GM13977 (cell line): Measurements from ENCODE around the gene PHF21B.
A peak's percentile ranks its signal among the peaks of the same experiment; 100 is the strongest.
"Not testable (repeated sequence)": the region's sequence is repeated elsewhere in the genome, so short reads cannot be mapped to it uniquely, and the experiment has no call there.

ENCODE experiments used
- DNase-seq: peaks from one replicate; pipeline ENCODE4 v3.0.0; 2012; ENCODE audit warnings: low spot score
- in situ Hi-C: fragments of 300-500 bp; cut with MboI; formaldehyde crosslinking; loops from one replicate; pipeline ENCODE4 v1.12.0; 2022; ENCODE audit warnings: low sequenced_read_pairs, low pct_unique_long_range_greater_than_20kb, mixed read lengths, inconsistent platforms; ENCODE audit not compliant: unreplicated experiment
- TF ChIP-seq, protein P1 (sequence below): IDR thresholded peaks from 2 replicates; pipeline ENCODE4 v1.5.1; 2012; ENCODE audit warnings: mild to moderate bottlenecking, control low read depth; ENCODE audit not compliant: insufficient read depth; ENCODE audit errors: extremely low read depth, missing control alignments

The PHF21B gene

DNA sequence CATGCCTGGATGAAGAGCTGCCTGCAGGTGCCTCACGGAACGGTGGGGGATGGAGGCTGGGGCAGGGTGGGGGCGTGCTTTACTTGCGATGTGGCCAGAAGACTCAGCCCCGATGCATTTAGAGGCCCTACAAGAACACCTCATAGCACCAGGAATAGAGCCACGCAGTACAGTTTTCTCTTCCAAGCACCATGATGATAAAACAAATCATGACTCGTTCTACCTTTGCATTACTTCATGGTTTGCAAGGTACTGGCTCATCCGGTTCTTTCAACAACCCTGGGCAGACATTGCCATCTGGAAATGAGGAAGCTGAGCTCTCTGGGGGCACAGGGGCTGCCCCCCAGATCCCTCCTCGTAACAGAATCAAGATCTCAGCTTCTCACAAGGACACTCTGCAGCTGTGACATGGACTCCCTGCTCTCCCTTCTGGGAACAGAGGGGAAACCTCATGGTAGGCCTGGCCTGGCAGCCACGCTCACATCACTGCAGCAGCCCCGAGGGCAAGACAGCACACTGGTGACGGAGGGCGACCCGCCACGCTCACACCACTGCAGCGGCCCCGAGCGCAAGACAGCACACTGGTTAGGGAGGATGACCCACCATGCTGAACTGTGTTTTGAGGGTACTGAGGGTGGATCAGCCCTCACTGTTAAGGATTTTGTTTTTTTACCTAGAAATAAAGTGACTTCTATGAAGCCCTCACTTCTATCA is 46.9 kb downstream of the PHF21B start:
- in situ Hi-C loops = no loop called here
- TF ChIP-seq, protein P1, sequence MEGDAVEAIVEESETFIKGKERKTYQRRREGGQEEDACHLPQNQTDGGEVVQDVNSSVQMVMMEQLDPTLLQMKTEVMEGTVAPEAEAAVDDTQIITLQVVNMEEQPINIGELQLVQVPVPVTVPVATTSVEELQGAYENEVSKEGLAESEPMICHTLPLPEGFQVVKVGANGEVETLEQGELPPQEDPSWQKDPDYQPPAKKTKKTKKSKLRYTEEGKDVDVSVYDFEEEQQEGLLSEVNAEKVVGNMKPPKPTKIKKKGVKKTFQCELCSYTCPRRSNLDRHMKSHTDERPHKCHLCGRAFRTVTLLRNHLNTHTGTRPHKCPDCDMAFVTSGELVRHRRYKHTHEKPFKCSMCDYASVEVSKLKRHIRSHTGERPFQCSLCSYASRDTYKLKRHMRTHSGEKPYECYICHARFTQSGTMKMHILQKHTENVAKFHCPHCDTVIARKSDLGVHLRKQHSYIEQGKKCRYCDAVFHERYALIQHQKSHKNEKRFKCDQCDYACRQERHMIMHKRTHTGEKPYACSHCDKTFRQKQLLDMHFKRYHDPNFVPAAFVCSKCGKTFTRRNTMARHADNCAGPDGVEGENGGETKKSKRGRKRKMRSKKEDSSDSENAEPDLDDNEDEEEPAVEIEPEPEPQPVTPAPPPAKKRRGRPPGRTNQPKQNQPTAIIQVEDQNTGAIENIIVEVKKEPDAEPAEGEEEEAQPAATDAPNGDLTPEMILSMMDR = no peak
- no peak for DNase-seq

DNA sequence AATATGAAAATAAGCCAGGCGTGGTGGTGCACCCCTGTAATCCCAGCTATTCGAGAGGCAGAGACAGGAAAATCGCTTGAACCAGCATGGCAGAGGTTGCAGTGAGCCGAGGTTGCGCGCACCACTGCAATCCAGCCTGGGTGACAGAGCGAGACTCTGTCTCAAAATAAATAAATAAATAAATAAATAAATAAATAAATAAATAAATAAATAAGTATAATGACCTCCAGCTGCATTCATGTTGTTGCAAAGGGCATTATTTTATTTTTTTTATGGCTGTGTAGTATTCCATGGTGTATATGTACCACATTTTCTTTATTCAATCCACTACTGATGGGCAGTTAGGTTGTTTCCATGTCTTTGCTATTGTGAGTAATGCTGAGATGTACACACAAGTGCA is 48.1 kb downstream of the PHF21B start:
- DNase-seq, in situ Hi-C loops: not testable (repeated sequence)

DNA sequence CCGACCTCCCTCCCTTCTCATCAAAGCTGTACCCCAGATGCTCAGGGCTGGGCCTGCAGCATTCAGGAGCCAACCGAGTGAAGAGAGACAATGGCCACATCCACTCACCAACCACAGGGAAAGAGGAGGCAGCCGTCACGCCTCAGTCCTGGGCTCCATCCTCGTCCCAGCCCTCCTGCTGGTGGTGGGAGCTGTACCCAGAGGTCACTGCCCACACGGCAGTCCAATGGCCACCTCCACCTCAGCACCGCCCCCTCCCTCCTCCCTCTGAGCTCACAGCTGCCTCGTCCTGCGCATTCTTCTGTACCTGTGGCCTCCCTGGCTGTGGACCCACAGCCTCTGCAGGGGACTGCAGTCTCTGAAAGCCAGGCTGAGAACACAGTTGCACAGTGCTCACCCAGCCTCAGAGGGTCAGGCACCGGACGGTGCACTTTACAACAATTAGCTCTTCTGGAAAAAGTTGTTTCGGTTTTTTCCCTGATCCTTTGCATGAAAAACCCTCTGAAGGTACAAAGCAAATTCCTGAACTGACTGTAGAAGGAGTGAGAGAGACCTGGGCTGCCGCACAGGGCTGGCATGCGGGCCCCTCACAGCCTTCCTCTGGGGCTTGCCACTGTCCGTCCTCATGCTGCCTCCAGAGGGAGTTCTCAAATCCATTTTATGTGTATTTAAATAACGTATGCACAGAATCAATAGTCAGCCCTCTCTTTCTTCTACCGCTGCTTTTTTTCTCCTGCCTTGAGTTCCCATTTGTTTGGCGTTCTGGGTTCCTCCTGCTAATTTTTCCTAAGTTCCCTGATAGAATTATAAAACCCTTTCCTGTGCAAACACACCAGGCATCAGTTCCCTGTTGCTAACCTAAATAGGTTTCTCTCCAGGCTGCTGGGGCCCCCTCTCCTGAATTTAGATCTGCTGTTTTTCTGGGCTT is 52.7 kb downstream of the PHF21B start:
- in situ Hi-C loops = no loop called here
- TF ChIP-seq, protein P1 = peak; percentile 19
- DNase-seq = no peak

DNA sequence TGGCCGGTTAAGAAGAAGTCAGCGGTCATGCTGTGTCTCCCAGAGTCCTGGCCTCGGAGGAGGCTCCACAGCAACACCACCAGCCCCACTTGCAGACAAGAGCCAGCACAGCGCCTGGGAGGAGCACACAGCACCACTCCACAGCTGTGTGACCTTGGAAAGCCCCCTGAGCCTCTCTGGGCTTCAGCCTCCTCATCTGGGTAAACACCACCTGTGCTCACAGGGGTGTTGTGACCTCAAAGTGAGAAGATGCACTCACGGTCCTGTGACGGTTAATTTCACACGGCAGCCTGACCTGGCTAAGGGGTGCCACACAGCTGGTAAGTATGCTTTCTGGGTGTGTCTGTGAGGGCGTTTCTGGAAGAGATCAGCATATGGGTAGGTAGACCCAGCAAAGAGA is 54.7 kb downstream of the PHF21B start:
- TF ChIP-seq, protein P1 = no peak
- in situ Hi-C loops = no loop called here
- DNase-seq = peak; percentile 68

DNA sequence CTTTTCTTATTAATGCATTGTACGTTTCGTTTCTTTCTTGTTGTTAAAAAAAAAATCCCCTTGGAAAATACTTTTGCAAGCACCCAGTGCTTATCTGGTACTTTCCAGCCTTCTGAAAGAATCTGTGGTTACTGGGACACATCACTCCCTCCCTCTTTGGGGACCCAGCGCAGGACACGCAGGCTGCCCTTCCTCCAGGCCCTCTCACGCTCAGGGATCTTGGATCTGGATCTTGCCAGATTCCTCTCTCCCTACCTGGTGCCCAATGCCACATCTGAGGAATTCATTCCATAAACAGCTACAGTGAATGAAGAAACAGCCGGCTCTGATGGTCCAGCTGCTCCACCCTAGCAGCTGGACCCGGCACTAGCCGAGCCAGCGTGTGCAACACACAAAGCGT is 55.7 kb downstream of the PHF21B start:
- peak; percentile 48 for DNase-seq
- TF ChIP-seq, protein P1 = no peak
- in situ Hi-C loops = no loop called here

DNA sequence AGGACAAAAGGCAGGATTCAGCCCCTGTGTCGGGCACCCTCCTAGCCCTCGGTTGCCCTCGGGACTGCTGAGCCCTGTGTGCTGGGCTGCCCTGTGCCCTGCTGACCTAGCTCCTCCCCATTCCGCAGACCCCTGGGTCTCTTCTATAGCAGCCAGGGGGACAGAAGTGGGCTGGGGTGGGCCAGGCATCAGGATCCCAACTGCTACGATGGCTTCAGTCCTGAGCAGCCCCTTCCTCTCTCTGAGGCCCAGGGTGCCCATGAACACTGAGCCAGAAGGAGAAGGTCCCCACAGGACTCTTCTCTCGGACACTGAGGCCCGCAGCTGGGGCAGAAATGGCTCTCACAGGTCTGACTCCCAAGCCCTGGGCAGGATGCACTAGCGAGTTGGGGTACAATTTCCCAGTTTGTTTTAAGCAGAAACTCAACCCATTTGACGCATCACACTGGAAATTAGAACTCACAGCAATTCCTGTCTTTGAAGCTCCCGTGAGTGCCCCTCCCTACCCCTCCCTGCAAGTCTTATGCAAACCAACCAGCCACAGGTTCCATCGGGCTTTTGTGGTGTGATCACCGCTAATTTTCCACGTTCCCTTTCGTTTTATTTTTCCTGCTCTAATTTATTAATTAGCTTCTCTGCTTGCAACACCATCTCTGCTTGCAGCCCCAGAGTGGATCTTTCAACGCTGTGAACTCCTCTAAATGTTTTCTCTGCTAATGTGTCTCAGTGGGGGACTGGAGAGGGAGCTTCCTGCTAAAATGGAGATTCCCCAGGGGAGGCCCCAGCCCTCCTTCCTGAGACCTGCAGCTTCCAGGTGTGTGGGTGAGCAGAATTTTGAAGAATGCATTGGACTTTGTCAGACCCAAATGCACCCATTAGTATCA is 56.7 kb downstream of the PHF21B start:
- no peak for DNase-seq
- in situ Hi-C loops = no loop called here

More for the DNA sequence above, 56.7 kb downstream of the PHF21B start:
- TF ChIP-seq, protein P1 = no peak
